ENCODE measurements around the gene RETREG1. TPM values are rescaled to one million over a fixed set of nuclear protein-coding genes. Genes with fewer than 3 reads are reported as not detected.
"Not testable (repeated sequence)": the region's sequence is repeated elsewhere in the genome, so short reads cannot be mapped to it uniquely, and the experiment has no call there.

RETREG1 gene
- total RNA-seq, 2 experiments from 2014 or later, result 17.7 to 23.3 TPM

DNA sequence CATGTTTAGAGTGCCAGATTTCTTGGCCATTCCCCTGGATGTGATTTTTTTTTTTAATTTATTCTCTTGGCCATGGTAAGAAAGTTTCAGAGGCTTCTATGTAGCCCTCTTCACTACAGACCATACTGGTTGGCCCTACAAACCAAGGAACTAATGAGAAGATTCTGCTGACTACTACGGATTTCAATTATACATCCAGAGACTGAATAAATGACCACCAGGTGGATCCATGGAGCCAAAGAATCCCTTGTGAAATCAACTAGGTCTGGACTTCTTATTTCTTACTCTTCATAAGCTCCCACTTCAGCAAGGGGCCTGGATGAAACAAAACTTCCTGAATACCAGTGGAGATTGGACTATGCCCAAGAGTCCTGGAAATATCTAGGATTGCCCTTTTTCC lies 178.8 kb downstream of the RETREG1 start:
- intact Hi-C loops (cut with DNase I, micrococcal nuclease), result no loop called here
- no peaks in the 10 kb centered on the region for H3K4me1 Mint-ChIP-seq
- H3K27ac Mint-ChIP-seq, result no peak overlapping the region
- DNase-seq (no peak), ATAC-seq (no peak)
- H3K4me3 Mint-ChIP-seq, result no peak overlapping the region
- H3K27me3 Mint-ChIP-seq, result no peaks in the 10 kb centered on the region
- CTCF ChIA-PET, result interaction anchor here (0.6 to 1.4 kb wide), 3 partner anchors 11 to 220 kb away, joined by 3 to 4 read pairs (median 3); no protein-coding TSS in a partner anchor
- POLR2A ChIA-PET, result no interaction called here
- no peaks in the 10 kb centered on the region for H3K9me3 Mint-ChIP-seq (ENCODE audit: low read depth)
- H3K36me3 Mint-ChIP-seq (ENCODE audit: low read depth), result no peaks in the 10 kb centered on the region

DNA sequence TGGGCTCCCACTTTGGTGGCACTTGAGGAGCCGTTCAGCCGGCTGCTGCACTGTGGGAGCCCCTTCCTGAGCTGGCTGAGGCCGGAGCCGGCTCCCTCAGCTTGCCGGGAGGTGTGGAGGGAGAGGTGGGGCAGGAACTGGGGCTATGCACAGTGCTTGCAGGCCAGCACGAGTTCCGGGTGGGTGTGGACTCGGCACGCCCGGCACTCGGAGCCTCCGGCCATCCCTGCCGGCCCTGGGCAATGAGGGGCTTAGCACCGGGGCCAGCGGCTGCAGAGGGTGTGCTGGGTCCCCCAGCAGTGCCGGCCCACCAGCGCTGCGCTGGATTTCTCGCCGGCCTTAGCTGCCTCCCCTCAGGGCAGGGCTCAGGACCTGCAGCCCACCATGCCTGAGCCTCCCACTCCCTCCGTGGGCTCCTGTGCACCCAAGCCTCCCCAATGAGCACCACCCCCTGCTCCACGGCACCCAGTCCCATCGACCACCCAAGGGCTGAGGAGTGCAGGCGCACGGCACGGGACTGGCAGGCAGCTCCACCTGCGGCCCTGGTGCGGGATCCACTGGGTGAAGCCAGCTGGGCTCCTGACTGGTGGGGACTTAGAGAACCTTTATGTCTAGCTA lies 180.6 kb downstream of the RETREG1 start:
- CTCF ChIA-PET, result interaction anchor here (0.6 kb wide), 1 partner anchor 108 kb away, joined by 3 read pairs; no protein-coding TSS in a partner anchor
- H3K36me3 Mint-ChIP-seq (ENCODE audit: low read depth); DNase-seq; ATAC-seq; intact Hi-C loops (cut with DNase I, micrococcal nuclease); H3K27me3 Mint-ChIP-seq; H3K9me3 Mint-ChIP-seq (ENCODE audit: low read depth); H3K4me3 Mint-ChIP-seq; H3K4me1 Mint-ChIP-seq; H3K27ac Mint-ChIP-seq; POLR2A ChIA-PET: not testable (repeated sequence)

DNA sequence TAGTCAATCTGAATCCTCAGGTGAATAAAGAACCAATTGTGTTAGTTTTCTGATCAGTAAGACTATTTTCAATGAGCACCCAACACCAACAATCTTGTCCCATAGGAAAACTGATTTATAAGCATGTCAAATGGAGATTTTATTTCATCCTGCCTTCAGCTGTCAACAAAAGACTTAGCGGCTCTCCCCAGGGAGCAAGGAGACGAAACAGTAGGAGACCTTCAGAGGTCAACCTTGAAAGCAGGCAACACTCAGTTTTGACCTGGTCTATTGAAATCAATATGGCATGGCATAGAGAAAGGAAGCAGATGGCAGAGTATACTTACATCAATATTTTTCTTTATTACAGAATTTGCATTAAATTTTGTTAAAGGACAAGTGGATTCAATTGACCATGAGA lies 185.3 kb downstream of the RETREG1 start:
- no peaks in the 10 kb centered on the region for H3K36me3 Mint-ChIP-seq (ENCODE audit: low read depth)
- no peaks in the 10 kb centered on the region for H3K9me3 Mint-ChIP-seq (ENCODE audit: low read depth)
- no peaks in the 10 kb centered on the region for H3K27me3 Mint-ChIP-seq
- CTCF ChIA-PET, result no interaction called here
- H3K4me1 Mint-ChIP-seq, result no peaks in the 10 kb centered on the region
- ATAC-seq (no peak), DNase-seq (no peak)
- intact Hi-C loops (cut with DNase I, micrococcal nuclease), result no loop called here
- no peak overlapping the region for H3K27ac Mint-ChIP-seq
- POLR2A ChIA-PET, result no interaction called here
- no peak overlapping the region for H3K4me3 Mint-ChIP-seq

DNA sequence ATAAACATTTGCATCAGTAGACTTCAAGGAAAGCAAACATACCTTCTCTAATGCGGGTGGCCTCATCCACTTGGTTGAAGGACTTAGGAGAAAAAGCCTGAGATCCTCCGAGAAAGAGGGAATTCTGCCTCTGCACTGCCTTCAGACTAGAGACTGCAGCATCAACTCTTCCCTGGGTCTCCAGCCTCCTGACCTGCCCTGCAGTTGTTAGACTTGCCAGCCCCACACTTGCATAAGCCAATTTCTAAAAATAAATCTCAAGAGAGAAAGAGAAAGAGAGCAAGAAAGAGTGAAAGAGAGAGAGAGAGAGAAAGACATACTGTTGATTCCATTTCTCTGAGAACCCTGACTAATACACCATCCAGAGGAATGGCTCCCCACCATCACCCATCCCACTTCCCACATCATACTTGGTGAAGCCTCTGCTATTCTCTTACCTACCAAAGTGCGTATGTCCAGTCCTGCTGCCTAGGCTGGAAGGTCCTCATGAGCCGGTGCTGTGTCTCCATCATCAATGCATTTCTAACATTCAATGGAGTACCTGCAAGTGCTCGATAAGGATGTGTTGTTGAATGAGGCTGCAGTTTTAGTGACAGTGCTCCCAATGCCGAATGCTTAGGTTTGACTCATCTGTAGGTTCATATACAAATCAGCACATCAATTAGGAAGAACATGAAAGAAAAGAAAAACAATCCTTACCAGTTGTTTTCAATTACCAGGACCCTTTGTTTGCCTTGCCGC lies 186.3 kb downstream of the RETREG1 start:
- intact Hi-C loops (cut with DNase I, micrococcal nuclease), result no loop called here
- H3K27ac Mint-ChIP-seq, result no peak overlapping the region
- ChIA-PET CTCF (no interaction called here), POLR2A (no interaction called here)
- DNase-seq, result no peak
- H3K4me1 Mint-ChIP-seq, result no peaks in the 10 kb centered on the region
- no peaks in the 10 kb centered on the region for H3K9me3 Mint-ChIP-seq (ENCODE audit: low read depth)
- no peaks in the 10 kb centered on the region for H3K36me3 Mint-ChIP-seq (ENCODE audit: low read depth)
- no peak for ATAC-seq
- H3K4me3 Mint-ChIP-seq, result no peak overlapping the region
- no peaks in the 10 kb centered on the region for H3K27me3 Mint-ChIP-seq

DNA sequence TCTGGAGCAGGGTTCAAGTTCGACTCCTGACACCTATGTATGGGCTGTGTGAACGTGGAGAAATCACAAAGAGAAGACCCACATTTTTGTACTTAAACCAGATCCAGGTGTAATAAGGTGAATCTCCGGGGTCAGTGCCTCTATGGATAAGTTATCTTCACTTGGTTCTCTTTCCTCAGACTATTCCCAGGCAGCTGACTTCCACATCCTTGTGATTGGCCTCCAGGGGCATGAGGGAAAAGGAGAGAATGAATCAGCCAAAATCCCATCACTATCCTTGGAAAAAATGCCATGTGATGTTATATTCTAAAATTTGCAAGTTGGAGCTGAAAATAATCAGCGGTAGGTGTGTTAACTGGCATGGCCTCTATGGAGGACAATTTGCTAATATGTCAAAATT lies 188.4 kb downstream of the RETREG1 start:
- Mint-ChIP-seq H3K27me3 (no peaks in the 10 kb centered on the region), H3K27ac (no peak overlapping the region), H3K4me3 (no peak overlapping the region), H3K36me3 (ENCODE audit: low read depth) (no peaks in the 10 kb centered on the region), H3K9me3 (ENCODE audit: low read depth) (no peaks in the 10 kb centered on the region), H3K4me1 (no peaks in the 10 kb centered on the region)
- intact Hi-C loops (cut with DNase I, micrococcal nuclease), result no loop called here
- ATAC-seq, result no peak
- POLR2A ChIA-PET, result no interaction called here
- no peak for DNase-seq
- CTCF ChIA-PET, result interaction anchor here (1.5 kb wide), 1 partner anchor 124 kb away, joined by 6 read pairs; no protein-coding TSS in a partner anchor

DNA sequence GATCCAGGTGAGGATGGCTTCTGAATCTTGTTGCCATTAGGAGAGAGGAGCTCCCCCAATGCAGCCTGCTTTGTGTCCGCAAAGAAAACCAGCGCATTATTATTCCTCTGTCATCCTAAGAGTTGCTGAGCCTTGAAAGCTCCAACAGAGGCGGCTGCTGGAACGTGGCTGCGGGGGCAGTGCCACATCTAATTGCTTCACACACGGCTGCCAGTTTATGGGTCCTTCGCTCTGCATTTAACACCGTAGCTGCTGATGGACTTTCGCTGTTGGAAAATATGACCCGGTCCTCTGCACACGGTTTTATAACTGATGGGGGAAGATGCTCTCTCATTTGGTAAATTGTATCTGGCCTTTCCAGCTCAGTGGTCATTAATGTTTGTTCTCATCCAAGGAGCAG lies 189.2 kb downstream of the RETREG1 start:
- H3K27ac Mint-ChIP-seq, result no peak overlapping the region
- POLR2A ChIA-PET, result no interaction called here
- CTCF ChIA-PET, result interaction anchor here (0.8 to 1.0 kb wide), 2 partner anchors 10 to 21 kb away, joined by 3 to 4 read pairs; no protein-coding TSS in a partner anchor
- H3K36me3 Mint-ChIP-seq (ENCODE audit: low read depth), result no peaks in the 10 kb centered on the region
- DNase-seq, result no peak
- peaks cover 2% of the 10 kb centered on the region for H3K27me3 Mint-ChIP-seq
- intact Hi-C loops (cut with DNase I, micrococcal nuclease), result no loop called here
- no peaks in the 10 kb centered on the region for H3K4me1 Mint-ChIP-seq
- ATAC-seq, result no peak
- H3K4me3 Mint-ChIP-seq, result no peak overlapping the region
- H3K9me3 Mint-ChIP-seq (ENCODE audit: low read depth), result no peaks in the 10 kb centered on the region

Other genes starting within 250 kb of the RETREG1 start
- gene ZNF622, start 151.2 kb downstream of the RETREG1 start, total RNA-seq, result 10 to 100 TPM; 30.9 to 36.3 TPM

Measured in activated CD4-positive, alpha-beta T cell treated with anti-CD3 and anti-CD28 coated beads for 36 hours (primary cell).